KMS-11 (cell line): ENCODE results near the gene CA11.
A peak's percentile ranks its signal among the peaks of the same experiment; 100 is the strongest.

ENCODE experiments used
- H2AFZ ChIP-seq: fragments of 200-600 bp; sonication (generic); 2 replicates; pipeline ENCODE4 v1.6.1; 2016; ENCODE audit warnings: antibody characterized with exemption, mixed run types, low read depth
- H3K27ac ChIP-seq: fragments of 200-600 bp; sonication (generic); 2 replicates; pipeline ENCODE4 v1.6.1; 2016; ENCODE audit warnings: mild to moderate bottlenecking, mixed run types
- H3K27me3 ChIP-seq: fragments of 200-600 bp; sonication (generic); 2 replicates; pipeline ENCODE4 v1.6.1; 2017; ENCODE audit warnings: mild to moderate bottlenecking, low read depth, mixed run types, moderate library complexity; ENCODE audit not compliant: insufficient read depth
- H3K36me3 ChIP-seq: fragments of 200-600 bp; sonication (generic); 2 replicates; pipeline ENCODE4 v1.6.1; 2017; ENCODE audit warnings: mild to moderate bottlenecking, mixed run types; ENCODE audit not compliant: insufficient read depth
- H3K4me1 ChIP-seq: fragments of 200-600 bp; sonication (generic); 2 replicates; pipeline ENCODE4 v1.6.1; 2016; ENCODE audit warnings: mild to moderate bottlenecking, low read depth, mixed run types; ENCODE audit not compliant: poor library complexity, severe bottlenecking
- H3K4me2 ChIP-seq: fragments of 200-600 bp; sonication (generic); 2 replicates; pipeline ENCODE4 v1.7.0; 2016; ENCODE audit warnings: mild to moderate bottlenecking, mixed run types
- H3K4me3 ChIP-seq: fragments of 200-600 bp; sonication (generic); IDR thresholded peaks from 2 replicates; pipeline ENCODE4 v1.6.1; 2017; ENCODE audit warnings: low read depth, low read length, mixed read lengths; ENCODE audit not compliant: insufficient read depth
- H3K79me2 ChIP-seq: fragments of 200-600 bp; sonication (generic); 2 replicates; pipeline ENCODE4 v1.6.1; 2016; ENCODE audit warnings: low read depth, mixed run types; ENCODE audit not compliant: insufficient read depth
- H3K9ac ChIP-seq: fragments of 200-600 bp; sonication (generic); 2 replicates; pipeline ENCODE4 v1.6.1; 2016; ENCODE audit warnings: mild to moderate bottlenecking, mixed run types
- H4K20me1 ChIP-seq: fragments of 200-600 bp; sonication (generic); 2 replicates; pipeline ENCODE4 v1.6.1; 2016; ENCODE audit warnings: mild to moderate bottlenecking, mixed run types; ENCODE audit not compliant: insufficient read depth
- CTCF ChIP-seq: fragments of 200-600 bp; sonication (generic); conservative IDR thresholded peaks from 2 replicates; pipeline ENCODE4 v1.6.1; 2017; ENCODE audit warnings: low read depth, mild to moderate bottlenecking, antibody characterized with exemption, low read length, moderate library complexity, mixed read lengths

Gene CA11

GRCh38 chr19:48627865-48628314 lies 18.1 kb downstream of the CA11 start:
- no peak overlapping the region for H3K9ac ChIP-seq
- no peaks in the 10 kb centered on the region for H3K27me3 ChIP-seq
- H3K79me2 ChIP-seq: peaks cover 5% of the 10 kb centered on the region; the same call in 1 of the 2 replicates
- no peaks in the 10 kb centered on the region for H4K20me1 ChIP-seq
- H3K4me1 ChIP-seq: peaks cover 43% of the 10 kb centered on the region
- peak overlapping the region; percentile 53; the same call in 1 of the 2 replicates for H3K4me2 ChIP-seq
- no peaks in the 10 kb centered on the region for H3K36me3 ChIP-seq
- no peak for TF ChIP-seq CTCF
- no peak overlapping the region for H2AFZ ChIP-seq
- H3K27ac ChIP-seq: no peak overlapping the region
- H3K4me3 ChIP-seq: no peak overlapping the region

GRCh38 chr19:48627201-48627864 lies 18.7 kb downstream of the CA11 start:
- Histone ChIP-seq H3K9ac (peak overlapping the region; percentile 2; the same call in 1 of the 2 replicates), H3K27ac (peak overlapping the region; percentile 30; the same call in 1 of the 2 replicates), H3K4me3 (no peak overlapping the region), H4K20me1 (no peaks in the 10 kb centered on the region), H3K4me1 (peaks cover 38% of the 10 kb centered on the region), H3K4me2 (peak overlapping the region; percentile 53; the same call in 1 of the 2 replicates), H3K27me3 (no peaks in the 10 kb centered on the region), H2AFZ (no peak overlapping the region), H3K36me3 (no peaks in the 10 kb centered on the region), H3K79me2 (peaks cover 5% of the 10 kb centered on the region; the same call in 1 of the 2 replicates)
- no peak for TF ChIP-seq CTCF

GRCh38 chr19:48625891-48626327 lies 20.1 kb downstream of the CA11 start:
- Histone ChIP-seq H4K20me1 (no peaks in the 10 kb centered on the region), H2AFZ (no peak overlapping the region), H3K4me1 (peaks cover 35% of the 10 kb centered on the region), H3K36me3 (no peaks in the 10 kb centered on the region), H3K27me3 (no peaks in the 10 kb centered on the region), H3K4me2 (no peak overlapping the region), H3K79me2 (peaks cover 5% of the 10 kb centered on the region; the same call in 1 of the 2 replicates), H3K9ac (no peak overlapping the region), H3K27ac (no peak overlapping the region), H3K4me3 (no peak overlapping the region)
- TF ChIP-seq CTCF: no peak

- no peak overlapping the region for H3K27ac ChIP-seq
- no peaks in the 10 kb centered on the region for H3K27me3 ChIP-seq
- H3K4me2 ChIP-seq: peak overlapping the region; percentile 95
- no peaks in the 10 kb centered on the region for H3K36me3 ChIP-seq
- H3K4me3 ChIP-seq: peak overlapping the region; percentile 56
- peaks cover 40% of the 10 kb centered on the region for H3K4me1 ChIP-seq
- H4K20me1 ChIP-seq: no peaks in the 10 kb centered on the region
- peaks cover 8% of the 10 kb centered on the region; the same call in 1 of the 2 replicates for H3K79me2 ChIP-seq
- peak overlapping the region; percentile 43; the same call in 1 of the 2 replicates for H3K9ac ChIP-seq
- H2AFZ ChIP-seq: no peak overlapping the region
- TF ChIP-seq CTCF: no peak
Observed at GRCh38 chr19:48624791-48625723, 20.9 kb downstream of the CA11 start.
